NCI-H2196 treated with DMSO at 0.1 percent for 48 hours (cell line): ENCODE results near the gene TCF25.

Experiments
- DNase-seq: peaks from one replicate; lab custom pipeline; 2025; ENCODE audit not compliant: unreplicated experiment; lab: John Stamatoyannopoulos, UW

TCF25 gene

DNA sequence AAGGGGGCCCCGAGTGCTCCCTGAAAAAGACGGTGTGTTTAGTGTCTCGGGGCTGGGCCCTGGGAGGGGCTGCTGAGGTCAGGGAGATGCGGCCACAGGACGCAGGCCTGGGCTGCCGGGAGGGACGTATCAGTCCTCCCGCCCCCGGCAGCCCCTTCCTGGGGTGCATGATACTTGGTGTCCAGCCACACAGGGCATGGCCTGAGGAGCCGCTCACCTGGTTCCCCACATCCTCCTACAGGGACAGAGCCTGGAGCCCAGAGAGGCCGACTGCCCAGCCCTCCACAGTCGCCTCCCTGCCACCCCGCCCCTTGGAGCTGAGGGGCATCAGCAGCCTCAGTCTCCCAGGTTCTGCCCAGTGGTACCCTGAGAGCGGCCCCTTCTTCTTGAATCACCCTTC is 63.1 kb downstream of the TCF25 start:
- no peak for DNase-seq

DNA sequence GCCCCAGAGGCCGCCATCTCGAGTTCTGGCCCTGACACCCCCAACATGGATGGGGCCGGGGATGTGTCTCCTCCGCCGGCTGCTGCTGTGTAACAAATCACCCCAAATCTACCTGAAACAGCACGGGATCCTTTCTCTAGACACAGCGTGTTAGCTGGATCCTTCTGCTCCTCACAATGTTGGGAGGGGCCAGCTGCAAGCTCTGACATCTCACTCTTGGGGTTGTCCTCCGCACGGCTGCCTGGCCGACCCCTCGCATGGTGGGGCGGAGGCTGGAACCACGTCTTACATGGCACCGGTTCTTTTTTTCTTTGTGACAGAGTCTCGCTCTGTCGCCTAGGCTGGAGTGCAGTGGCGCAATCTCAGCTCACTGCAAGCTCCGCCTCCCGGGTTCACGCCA is 63.6 kb downstream of the TCF25 start:
- no peak for DNase-seq

DNA sequence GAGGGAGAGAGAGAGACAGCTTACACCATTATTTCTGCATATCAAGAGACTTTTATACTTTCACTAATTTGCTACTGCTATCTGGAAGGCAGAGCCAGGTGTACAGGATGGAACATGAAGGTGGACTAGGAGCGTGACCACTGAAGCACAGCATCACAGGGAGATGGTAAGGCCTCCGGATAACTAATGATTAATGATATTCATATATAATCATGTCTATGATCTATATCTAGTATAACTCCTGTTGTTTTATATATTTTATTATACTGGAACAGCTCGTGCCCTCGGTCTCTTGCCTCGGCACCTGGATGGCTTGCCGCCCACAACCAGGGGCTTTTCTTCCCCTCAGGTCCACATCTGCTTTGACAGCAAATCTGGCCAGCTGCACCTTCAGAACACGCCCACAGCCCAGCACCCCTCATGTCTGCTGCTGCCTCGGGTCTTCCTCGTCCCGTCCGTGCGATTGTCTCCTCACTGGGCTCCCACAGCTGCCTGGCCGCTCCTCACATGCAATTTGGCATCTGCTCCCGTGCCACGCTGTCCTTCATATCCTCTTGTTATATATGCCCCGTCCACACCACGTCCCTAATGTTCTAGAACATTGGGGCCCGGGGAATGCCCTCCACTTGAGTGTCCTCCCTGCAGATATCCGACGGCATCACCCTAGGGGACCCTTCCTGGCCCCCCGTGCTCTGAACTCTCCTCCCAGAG is 64.9 kb downstream of the TCF25 start:
- DNase-seq = no peak

GRCh38 chr16:89944773-89945172 is 71.4 kb downstream of the TCF25 start:
- DNase-seq = no peak

DNA sequence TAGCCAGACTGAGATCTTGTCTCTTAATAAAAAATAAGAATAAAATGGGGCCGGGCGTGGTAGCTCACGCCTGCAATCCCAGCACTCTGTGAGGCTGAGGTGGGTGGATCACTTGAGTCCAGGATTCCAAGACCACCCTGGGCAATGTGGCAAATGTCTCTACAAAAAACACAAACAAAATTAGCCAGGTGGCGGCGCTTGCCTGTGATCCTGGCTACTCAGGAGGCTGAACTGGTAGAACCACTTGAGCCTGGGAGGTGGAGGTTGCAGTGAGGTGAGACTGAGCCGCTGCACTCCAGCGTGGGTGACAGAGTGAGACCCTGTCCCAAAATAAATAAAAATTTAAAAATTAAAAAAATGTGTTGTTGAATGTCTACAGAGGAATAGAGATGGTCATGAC is 72.3 kb downstream of the TCF25 start:
- DNase-seq = no peak

GRCh38 chr16:89946515-89946914 is 73.1 kb downstream of the TCF25 start:
- DNase-seq = no peak

DNA sequence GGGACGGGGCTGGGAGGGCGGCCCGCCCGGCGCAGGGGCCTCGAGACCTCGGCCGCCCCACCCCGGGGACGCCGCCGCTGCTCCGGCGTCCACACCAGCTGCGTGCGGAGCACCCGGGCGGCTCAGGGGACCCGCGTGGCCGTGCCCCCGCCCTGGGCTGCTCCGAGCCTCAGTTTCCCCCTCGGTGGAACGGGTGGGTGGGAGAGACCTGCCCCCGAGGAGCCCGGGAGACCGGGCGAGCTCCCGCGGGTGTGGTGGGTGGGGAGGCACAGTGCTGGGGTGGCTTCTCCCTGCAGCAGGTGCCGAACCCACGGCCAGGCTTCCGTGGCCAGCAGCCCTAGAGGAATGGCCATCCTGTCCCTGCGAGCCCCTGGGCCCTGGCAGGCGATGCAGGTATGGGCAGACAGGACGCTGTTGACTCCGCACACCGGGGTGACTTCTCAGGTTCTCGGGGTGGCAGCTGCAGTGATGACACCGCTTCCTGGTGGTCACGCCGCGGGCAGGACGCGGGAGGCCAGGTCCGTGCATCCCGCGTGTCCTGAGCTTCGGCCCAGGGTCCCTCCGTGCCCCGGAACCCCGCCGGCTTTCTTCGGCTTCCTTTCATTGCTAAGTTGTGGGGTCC is 75.8 kb downstream of the TCF25 start:
- DNase-seq = no peak

GRCh38 chr16:89949756-89950155 is 76.4 kb downstream of the TCF25 start:
- no peak for DNase-seq

DNA sequence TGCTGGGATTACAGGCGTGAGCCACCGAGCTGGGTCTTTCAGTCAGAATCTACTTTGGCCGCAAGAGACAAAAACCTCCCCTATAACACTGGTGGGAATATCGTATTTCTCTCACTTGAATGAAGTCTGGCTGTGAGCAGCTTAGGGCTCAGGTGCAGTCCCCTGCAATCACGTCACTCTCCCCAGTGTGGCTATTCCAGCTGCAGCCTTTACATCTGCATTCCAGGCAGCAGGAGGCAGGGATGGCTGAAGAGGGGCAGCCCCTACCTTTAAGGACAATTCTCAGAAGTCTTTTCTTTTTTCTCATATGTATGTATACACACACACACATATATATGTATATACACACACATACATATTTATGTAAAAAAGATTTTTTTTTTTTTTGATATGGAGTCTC is 78.1 kb downstream of the TCF25 start:
- no peak for DNase-seq

DNA sequence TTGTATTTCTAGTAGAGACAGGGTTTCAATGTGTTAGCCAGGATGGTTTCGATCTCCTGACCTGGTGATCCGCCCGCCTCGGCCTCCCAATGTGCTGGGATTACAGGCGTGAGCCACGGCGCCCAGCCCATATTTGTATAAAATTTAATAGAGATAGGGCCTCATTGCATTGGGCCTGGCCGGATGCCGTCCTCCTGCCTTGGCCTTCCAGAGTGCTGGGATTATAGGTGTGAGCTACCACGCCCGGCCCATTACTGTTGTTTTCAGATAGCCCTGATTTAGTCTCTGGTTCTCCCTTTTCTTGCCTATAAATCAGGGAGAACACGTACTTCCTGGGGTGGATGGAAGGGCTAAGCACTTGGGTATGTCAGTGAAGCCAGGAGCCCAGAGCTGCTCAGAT is 78.7 kb downstream of the TCF25 start:
- DNase-seq = no peak

DNA sequence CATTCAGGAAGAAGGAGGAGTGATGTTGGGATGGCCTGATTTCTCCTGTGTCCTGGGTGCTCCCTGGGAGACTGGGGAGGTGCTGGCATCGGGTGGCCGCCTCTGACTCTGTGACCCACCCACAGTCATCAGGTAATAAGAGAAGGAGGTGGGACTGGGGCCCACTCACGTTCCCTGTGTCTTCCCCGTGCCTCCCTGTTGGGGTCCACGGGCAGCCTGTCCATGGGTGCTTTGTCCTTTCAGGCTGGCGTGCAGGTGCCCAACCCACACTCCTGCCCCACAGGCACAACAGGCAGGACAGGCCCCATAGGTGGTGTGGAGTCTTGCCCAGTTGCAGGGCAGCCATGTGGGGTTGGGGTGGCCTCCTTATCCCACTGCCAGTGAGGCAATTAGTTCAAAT is 79.2 kb downstream of the TCF25 start:
- DNase-seq = no peak

- no peak for DNase-seq
Measured at GRCh38 chr16:89953671-89954406, 80.4 kb downstream of the TCF25 start.

DNA sequence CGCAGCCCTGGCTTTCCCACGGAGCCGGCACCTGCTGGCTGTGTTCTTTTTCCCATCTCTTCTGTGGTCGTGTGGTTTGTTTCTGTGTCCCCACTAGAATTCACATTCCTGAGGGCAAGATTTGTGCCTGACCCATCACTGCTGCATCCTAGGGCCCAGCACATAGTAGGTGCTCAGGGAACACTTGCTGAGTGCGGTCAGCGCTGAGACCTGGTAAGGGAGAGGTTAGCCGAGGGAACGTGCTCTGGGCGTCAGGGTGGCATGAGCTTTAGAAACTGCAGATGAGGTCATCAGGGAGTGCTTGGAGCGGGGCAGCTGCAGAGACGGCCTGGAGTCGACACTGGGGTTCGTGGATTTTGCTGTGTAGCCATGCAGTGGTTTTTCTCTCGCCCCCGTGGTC is 81.1 kb downstream of the TCF25 start:
- no peak for DNase-seq

GRCh38 chr16:89955001-89955685 is 81.8 kb downstream of the TCF25 start:
- no peak for DNase-seq

DNA sequence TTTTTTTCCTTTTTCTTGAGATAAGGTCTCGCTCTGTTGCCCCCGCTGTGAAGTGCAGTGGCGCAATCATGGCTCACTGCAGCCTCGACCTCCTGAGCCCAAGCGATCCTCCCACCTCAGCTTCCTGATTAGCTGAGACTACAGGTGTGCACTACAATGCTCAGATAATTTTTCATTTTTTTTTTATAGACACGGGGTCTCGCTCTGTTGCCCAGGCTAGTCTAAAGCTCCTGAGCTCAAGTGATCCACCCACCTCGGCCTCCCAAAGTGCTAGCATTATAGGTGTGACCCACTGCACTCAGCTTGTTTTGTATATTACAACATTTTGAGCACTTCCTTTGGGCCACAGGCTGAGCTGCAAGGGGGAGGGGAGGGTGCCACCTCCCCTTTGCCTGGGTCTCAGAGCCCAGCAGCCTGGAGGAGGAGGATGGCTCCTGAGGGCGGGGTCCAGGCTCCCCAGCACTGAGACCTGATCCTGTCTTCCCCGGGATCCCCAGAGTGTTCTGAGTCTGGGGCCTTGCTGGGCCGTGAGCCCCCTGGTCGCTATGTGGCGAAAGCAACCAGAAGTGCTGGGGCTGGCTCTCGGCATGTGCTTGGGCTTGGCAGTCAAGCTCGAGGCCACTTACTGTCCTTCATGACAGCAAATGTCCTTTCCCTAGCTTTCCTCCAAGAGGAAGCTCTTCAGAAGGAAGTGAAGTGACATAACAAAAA is 83.3 kb downstream of the TCF25 start:
- no peak for DNase-seq

DNA sequence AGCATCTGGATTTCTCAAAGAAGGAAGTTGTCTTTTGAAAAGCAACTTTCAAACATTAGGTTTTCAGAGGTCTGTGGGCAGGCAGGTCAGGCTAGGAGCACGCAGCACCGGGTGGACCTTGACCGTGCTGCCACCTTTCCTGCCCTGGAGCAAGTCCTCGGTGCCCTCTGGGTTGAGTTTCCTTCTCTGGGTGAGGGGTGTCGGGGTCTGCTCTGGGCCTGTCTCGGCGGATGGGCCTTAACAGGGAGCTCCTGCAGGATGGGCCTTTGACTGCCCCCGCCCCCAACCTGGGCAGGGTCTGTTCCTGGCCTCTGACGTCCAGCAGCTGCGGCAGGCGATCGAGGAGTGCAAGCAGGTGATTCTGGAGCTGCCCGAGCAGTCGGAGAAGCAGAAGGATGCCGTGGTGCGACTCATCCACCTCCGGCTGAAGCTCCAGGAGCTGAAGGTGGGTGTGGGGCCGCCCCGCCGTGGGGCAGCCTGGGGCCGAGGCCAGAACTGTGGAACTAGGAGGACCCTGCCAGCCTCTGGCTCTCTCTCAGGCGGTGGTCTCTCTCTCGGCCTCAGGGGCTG is 83.9 kb downstream of the TCF25 start:
- DNase-seq = no peak

DNA sequence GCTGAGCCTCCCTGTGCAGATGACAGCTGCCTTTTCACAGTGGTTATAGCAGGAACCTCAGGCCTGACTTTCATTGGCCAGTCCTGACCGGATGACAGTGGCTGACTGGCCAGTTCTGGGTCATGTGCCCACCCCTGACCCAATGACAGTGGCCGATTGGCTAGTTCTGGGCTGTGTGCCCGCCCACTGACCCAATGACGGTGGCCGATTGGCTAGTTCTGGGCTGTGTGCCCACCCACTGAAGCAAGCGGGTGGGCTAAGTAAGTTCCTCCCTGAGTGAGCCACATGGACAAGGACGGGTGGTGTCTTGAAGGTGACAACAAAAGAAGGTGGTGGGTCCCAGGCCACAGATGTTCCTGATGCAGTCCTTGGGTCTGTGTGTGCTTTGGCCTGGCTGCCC is 84.7 kb downstream of the TCF25 start:
- DNase-seq = no peak

- DNase-seq = no peak
Measured at GRCh38 chr16:89958596-89958995, 85.2 kb downstream of the TCF25 start.

DNA sequence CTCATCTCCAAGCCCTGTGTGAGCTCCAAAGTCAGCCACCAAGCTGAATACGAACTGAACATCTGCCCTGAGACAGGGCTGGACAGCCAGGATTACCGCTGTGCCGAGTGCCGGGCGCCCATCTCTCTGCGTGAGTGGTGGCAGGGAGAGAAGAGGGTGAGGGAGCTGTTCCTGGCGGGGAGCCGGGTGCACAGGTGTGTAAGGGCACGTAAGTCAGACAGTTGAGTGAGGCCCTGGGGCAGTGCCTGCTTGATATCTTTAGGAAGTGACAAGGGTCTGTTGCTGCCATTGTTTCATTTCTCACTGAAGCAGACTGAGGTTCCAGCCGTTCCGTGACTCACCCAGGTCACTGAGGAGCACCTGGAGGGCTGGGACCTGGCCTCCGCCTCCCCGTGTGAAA is 87.6 kb downstream of the TCF25 start:
- DNase-seq = no peak
